Right lobe of liver (tissue), 6 donors: ENCODE measurements around the gene ZNF385B. TPM values are rescaled to one million over a fixed set of nuclear protein-coding genes. Genes with fewer than 3 reads are reported as not detected.

ENCODE experiments used
- ATAC-seq, 4 donors: fragments of 200-7000 bp; cut with Tn5 transposase; one replicate each; pipeline ENCODE4 v1.9.1; 2020; ENCODE audit warnings: mild to moderate bottlenecking in 4 of 4, moderate library complexity in 4 of 4
- DNase-seq, 3 donors: peaks; one replicate each; pipeline ENCODE4 v3.0.0-alpha.2; 2020
- H3K27ac ChIP-seq, 3 donors: fragments of 200-600 bp; one replicate each; pipeline ENCODE4 v1.8.0; 2022
- H3K27me3 ChIP-seq, 2 donors: fragments of 200-600 bp; one replicate each; pipeline ENCODE4 v1.8.0; 2022
- H3K36me3 ChIP-seq, 4 donors: fragments of 200-600 bp; sonication (generic) in 1 of 4; one replicate each; pipeline versions ENCODE4 v1.5.1 to v1.8.0; 2017 to 2022; ENCODE audit warnings: control low read depth in 1 of 4
- H3K4me1 ChIP-seq, 4 donors: fragments of 200-600 bp; sonication (generic) in 1 of 4; one replicate each; pipeline versions ENCODE4 v1.5.1 to v1.8.0; 2017 to 2022; ENCODE audit warnings: control low read depth in 1 of 4
- H3K4me3 ChIP-seq, 3 donors: fragments of 200-600 bp; one replicate each; pipeline ENCODE4 v1.8.0; 2022
- H3K9me3 ChIP-seq, 4 donors: fragments of 200-600 bp; sonication (generic) in 1 of 4; one replicate each; pipeline versions ENCODE4 v1.5.1 to v1.8.0; 2017 to 2022; ENCODE audit warnings: control low read depth in 1 of 4
- CTCF ChIP-seq, 4 donors: fragments of 200-600 bp in 3 of 4; fragments of 450-650 bp in 1 of 4; IDR thresholded peaks; one replicate each; pipeline versions ENCODE4 v1.5.1 to v1.8.0; 2016 to 2022; ENCODE audit warnings: antibody characterized with exemption in 4 of 4, mild to moderate bottlenecking in 2 of 4
- POLR2A ChIP-seq: fragments of 450-650 bp; IDR thresholded peaks from one replicate; pipeline ENCODE4 v1.6.1; 2017; ENCODE audit warnings: antibody characterized with exemption, mild to moderate bottlenecking
- WGBS: methylation state at CpG from one replicate; pipeline ENCODE4 v1.1.6; 2018; ENCODE audit warnings: low coverage, low lambda C conversion rate; ENCODE audit not compliant: insufficient coverage; ENCODE audit errors: missing lambda C conversion rate; 5-methylcytosine and 5-hydroxymethylcytosine counted together
- intact Hi-C, 2 donors: fragments of 100-400 bp; cut with DNase I; formaldehyde crosslinking; loops; one replicate each; pipeline versions ENCODE4 v1.11.2 to v1.14.1; 2022
- total RNA-seq, 6 experiments: library from RNA; depleted of rRNA in 2 of 6; stranded (reverse); fragments of >200 nt in 2 of 6; fragmentation: NEBNext Ultra II Directional in 3 of 6; extraction: Animal tissue kit (Norgen Biotek cat#: 25700) in 3 of 6; gene quantifications; one replicate each; pipeline versions ENCODE4 v1.1.0 to v1.2.4, GENCODE V29; 2016 to 2023
- donor health status: DM: no; HTN: yes; CAD: no.
- donor health status: DM: no; HTN: no; CAD: no.
- donor health status: DM: no; HTN: no; CAD: no.
- donor health status: DM: no; HTN: yes; CAD: no.
- donor health status: DM: no; HTN: yes; CAD: no.

ZNF385B gene
- total RNA-seq, 6 experiments from 2014 or later, result 3.9 to 15.7 (median 5.9) TPM

GRCh38 chr2:179613299-179613651 lies 248.1 kb downstream of the ZNF385B start:
- intact Hi-C loops, result no loop called here
- 82% methylated on average over 2 of the region's 2 CpGs for WGBS
- DNase-seq, result no peak
- no peaks in the 10 kb centered on the region for H3K4me1 ChIP-seq
- no peaks in the 10 kb centered on the region for H3K9me3 ChIP-seq
- H3K36me3 ChIP-seq, result no peaks in the 10 kb centered on the region
- no peak overlapping the region for H3K4me3 ChIP-seq
- ATAC-seq, result no peak
- H3K27ac ChIP-seq, result no peak overlapping the region
- TF ChIP-seq POLR2A (no peak), CTCF (IDR thresholded peaks at IDR 0.05) (no peak)
- H3K27me3 ChIP-seq, result no peaks in the 10 kb centered on the region

GRCh38 chr2:179612591-179613298 lies 248.7 kb downstream of the ZNF385B start:
- no peak for ATAC-seq

GRCh38 chr2:179612108-179612507 lies 249.3 kb downstream of the ZNF385B start:
- no peaks in the 10 kb centered on the region for H3K9me3 ChIP-seq
- DNase-seq (no peak), ATAC-seq (no peak)
- H3K36me3 ChIP-seq, result no peaks in the 10 kb centered on the region
- WGBS, result 14% methylated on average over 1 of the region's 1 CpG
- no peak overlapping the region for H3K27ac ChIP-seq
- H3K4me3 ChIP-seq, result no peak overlapping the region
- intact Hi-C loops, result no loop called here
- no peaks in the 10 kb centered on the region for H3K27me3 ChIP-seq
- no peaks in the 10 kb centered on the region for H3K4me1 ChIP-seq
- TF ChIP-seq CTCF (IDR thresholded peaks at IDR 0.05) (no peak), POLR2A (no peak)

More at GRCh38 chr2:179612591-179613298, 248.7 kb downstream of the ZNF385B start:
- 87% methylated on average over 5 of the region's 7 CpGs for WGBS
- no peaks in the 10 kb centered on the region for H3K9me3 ChIP-seq
- no peak overlapping the region for H3K4me3 ChIP-seq
- H3K27ac ChIP-seq, result no peak overlapping the region
- TF ChIP-seq CTCF (IDR thresholded peaks at IDR 0.05), result no peak
- TF ChIP-seq POLR2A, result no peak
- no peaks in the 10 kb centered on the region for H3K4me1 ChIP-seq
- intact Hi-C loops, result no loop called here
- DNase-seq, result no peak
- H3K36me3 ChIP-seq, result no peaks in the 10 kb centered on the region
- no peaks in the 10 kb centered on the region for H3K27me3 ChIP-seq

- ATAC-seq (no peak), DNase-seq (no peak)
- H3K27ac ChIP-seq, result no peak overlapping the region
- no peaks in the 10 kb centered on the region for H3K4me1 ChIP-seq
- H3K9me3 ChIP-seq, result no peaks in the 10 kb centered on the region
- intact Hi-C loops, result no loop called here
- no peaks in the 10 kb centered on the region for H3K36me3 ChIP-seq
- H3K27me3 ChIP-seq, result no peaks in the 10 kb centered on the region
- no peak overlapping the region for H3K4me3 ChIP-seq
- no peak for TF ChIP-seq POLR2A
- no peak for TF ChIP-seq CTCF (IDR thresholded peaks at IDR 0.05)
- WGBS, result 89% methylated on average over 2 of the region's 2 CpGs
Observed at GRCh38 chr2:179606141-179606540, 255.3 kb downstream of the ZNF385B start.
